Hematopoietic multipotent progenitor cell (in vitro differentiated cells): Measurements from ENCODE around the gene UBE4B. TPM values are rescaled to one million over a fixed set of nuclear protein-coding genes. Genes with fewer than 3 reads are reported as not detected.
"Not testable (repeated sequence)": the region's sequence is repeated elsewhere in the genome, so short reads cannot be mapped to it uniquely, and the experiment has no call there.

Experiments
- DNase-seq, 3 donors: peaks; one replicate each; pipeline ENCODE4 v3.0.0-alpha.2; 2011 to 2015; ENCODE audit warnings: low read depth in 2 of 3, low spot score in 2 of 3
- small RNA-seq: library from RNA; depleted of rRNA; stranded (forward); fragments of <200 nt; gene quantifications from one replicate; pipeline ENCODE3, GENCODE V24; 2012
- total RNA-seq: library from RNA; depleted of rRNA; stranded (reverse); fragments of >200 nt; gene quantifications from one replicate; pipeline ENCODE4 v1.2.3, GENCODE V29; 2012

The UBE4B gene
- total RNA-seq, 1 donor: 38.5 TPM

- DNase-seq: no peak
These were observed 175.1 kb downstream of the UBE4B start for GRCh38 chr1:10207810-10208209.

DNA sequence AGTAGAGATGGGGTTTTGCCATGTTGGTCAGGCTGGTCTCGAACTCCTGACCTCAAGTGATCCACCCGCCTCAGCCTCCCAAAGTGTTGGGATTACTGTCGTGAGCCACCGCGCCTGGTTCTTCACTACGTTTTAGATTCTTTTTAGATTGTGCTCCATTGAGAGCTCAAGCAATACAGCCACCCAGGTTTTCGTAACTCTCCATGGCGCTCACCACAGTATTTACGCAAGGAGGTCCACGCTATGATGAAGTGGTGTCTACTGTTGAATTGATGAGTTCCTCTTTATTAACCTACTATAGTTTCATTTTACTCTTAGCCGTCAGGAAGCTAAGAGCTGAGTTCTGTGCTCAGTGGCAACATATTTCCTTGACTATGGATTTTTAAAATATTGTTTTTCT is 175.8 kb downstream of the UBE4B start:
- DNase-seq: peak in 1 of 3 donors; percentile 44

GRCh38 chr1:10209590-10209904 is 176.8 kb downstream of the UBE4B start:
- DNase-seq: no peak

DNA sequence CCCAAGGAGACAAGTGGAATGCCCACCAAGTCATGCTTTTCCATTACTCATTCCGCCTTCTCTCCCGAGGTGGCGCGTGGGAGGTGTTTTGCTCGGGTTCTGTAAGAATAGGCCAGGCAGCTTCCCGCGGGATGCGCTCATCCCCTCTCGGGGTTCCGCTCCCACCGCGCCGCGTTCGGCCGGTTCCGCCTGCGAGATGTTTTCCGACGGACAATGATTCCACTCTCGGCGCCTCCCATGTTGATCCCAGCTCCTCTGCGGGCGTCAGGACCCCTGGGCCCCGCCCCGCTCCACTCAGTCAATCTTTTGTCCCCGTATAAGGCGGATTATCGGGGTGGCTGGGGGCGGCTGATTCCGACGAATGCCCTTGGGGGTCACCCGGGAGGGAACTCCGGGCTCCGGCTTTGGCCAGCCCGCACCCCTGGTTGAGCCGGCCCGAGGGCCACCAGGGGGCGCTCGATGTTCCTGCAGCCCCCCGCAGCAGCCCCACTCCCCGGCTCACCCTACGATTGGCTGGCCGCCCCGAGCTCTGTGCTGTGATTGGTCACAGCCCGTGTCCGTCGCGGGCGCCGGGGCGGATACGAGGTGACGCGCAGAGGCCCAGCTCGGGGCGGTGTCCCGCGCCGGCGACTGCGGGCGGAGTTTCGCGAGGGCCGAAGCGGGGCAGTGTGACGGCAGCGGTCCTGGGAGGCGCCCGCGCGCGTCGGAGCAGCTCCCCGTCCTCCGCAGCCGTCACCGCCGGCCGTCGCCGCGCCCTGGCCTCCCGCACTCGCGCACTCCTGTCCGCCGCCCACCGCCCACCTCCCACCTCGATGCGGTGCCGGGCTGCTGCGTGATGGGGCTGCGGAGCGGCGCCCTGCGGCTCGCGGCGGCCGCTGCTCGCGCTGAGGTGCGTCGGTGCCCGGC is 177.4 kb downstream of the UBE4B start, which contains the start of gene KIF1B:
TSS of gene KIF1B (plus strand) at position 666 of the 906 bp plus-strand sequence. CDS start 21,759 bp downstream, outside the sequence.
- DNase-seq: peak; percentile 84 to 97 (median 96)

DNA sequence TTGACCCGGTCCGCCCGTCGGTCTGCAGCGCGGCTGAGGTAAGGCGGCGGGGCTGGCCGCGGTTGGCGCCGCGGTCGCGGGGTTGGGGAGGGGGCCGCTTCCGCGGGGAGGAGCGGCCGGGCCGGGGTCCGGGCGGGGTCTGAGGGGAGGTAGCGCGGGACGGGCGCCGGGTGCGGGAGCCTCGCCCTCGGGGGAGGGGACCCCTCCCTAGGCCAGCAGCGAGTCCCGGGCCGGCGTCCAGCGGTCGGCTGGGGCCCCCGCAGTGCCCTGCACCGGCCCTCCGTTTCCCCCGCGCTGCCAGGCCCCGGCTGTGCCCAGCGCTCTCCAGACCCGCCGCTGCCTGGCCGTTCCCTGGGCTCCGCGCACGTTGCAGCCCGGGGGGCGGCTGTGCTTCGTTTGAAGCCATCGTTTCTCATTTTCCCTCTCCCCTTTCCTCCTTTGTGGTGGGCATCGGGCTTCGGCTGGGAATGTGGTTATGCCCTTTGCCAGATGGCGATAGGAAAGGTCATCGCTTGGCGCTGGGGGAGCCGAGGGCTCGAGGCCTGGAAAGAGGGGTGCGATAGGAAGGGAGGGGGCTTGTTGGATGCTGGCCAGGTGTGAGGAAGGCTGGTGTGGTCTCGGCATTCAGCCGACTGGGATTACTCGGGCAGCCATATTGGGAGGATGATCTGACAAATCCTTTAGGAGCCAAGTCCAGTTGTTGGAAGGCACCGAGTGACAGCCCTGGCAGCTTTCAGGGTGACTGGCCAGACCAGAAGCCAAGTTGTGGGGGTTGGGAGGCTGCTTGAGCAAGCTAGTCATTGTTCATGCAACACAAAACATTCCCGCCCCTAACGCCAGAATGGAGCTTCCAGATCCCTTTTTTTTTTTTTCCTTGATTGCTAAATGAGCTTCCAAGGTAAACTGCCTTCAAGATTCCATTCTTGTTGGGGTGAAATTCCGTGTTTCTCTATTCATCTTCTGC is 178.4 kb downstream of the UBE4B start:
- DNase-seq: peak in 1 of 3 donors; percentile 11

DNA sequence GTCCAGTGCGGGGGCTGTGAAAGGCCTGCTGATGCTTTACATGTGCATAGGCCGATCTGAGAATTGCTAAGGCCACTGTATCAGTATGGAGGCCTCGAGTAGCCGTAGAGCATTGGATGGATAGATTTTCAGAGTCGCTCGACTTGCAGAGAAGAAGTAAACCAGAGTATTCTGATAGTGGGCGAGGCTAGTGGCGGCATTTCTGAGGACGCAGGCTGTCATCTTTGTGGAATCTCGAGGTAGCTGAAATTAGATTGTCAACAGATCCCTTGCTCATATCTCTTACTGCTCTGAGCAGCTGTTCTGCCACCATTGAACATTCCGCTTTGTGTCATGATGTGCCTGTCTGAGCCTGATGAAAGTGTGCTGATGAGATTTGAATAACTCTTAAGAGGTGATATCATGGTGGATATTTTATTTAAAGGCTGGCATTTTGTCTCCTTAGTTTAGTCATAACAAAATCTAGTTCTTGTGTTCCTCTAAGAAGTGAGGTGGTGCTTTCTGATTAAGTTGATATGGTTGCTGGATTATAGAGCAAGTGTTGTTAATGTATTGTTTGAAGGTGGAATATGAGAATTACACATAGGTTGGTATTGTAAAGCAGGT is 179.2 kb downstream of the UBE4B start:
- no peak for DNase-seq

DNA sequence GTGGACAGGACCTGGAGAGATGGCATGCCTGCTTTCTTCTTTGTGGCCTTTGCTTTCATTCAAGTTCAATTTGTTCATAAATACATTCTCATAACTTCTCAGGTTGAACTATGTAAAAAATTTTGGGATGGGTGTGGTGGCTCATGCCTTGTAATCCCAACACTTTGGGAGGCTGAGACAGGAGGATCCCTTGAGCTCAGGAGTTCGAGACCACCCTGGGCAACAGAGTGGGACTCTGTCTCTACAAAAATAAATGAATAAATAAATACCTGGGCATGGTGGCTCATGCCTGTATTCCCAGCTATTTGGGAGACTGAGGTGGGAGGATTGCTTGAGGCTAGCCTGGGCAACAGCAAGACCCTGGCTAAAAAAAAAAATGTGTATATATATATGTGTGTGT is 179.7 kb downstream of the UBE4B start:
- DNase-seq: no peak

- DNase-seq: no peak
These were observed 180.5 kb downstream of the UBE4B start for GRCh38 chr1:10213186-10213705.

GRCh38 chr1:10216090-10216749 is 183.5 kb downstream of the UBE4B start:
- DNase-seq: peak in 1 of 3 donors; percentile 33

- no peak for DNase-seq
These were observed 185.1 kb downstream of the UBE4B start for GRCh38 chr1:10217748-10218441.

DNA sequence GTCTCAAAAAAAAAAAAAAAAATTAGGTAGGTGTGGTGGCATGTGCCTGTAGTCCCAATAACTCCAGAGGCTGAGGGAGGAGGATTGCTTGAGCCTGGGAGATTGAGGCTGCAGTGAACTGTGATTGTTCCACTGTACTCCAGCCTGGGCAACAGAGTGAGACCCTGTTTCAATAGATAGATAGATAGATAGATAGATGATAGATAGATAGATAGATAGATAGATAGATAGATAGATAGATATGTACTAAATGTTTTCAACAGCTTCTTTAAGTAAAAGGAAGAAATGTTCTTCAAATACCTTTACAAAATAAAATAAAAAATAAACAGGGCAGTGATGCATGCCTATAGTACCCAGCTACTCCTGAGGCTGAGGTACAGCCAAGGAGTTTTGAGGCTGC is 187.4 kb downstream of the UBE4B start:
- DNase-seq: no peak

- DNase-seq: not testable (repeated sequence)
These were observed 187.9 kb downstream of the UBE4B start for GRCh38 chr1:10220657-10221056.

DNA sequence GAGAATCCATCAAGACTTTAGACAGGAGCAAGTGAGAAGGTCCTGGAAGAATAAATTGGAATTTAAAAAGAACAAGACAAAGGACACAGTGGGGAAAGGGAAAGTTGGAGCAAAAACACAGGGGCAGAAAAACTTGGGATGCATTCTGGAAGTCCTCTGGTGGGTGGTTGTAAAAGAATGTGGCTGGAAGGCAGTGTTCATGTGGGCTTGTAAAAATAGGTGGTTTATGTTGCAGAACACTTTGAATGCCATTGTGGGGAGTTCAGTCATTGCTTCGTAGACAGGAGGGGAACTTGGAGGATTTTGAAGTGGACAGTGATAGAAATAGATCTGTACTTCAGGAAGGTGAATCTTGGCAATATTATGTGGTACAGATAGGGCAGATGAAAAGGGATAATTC is 192.8 kb downstream of the UBE4B start:
- DNase-seq: no peak

DNA sequence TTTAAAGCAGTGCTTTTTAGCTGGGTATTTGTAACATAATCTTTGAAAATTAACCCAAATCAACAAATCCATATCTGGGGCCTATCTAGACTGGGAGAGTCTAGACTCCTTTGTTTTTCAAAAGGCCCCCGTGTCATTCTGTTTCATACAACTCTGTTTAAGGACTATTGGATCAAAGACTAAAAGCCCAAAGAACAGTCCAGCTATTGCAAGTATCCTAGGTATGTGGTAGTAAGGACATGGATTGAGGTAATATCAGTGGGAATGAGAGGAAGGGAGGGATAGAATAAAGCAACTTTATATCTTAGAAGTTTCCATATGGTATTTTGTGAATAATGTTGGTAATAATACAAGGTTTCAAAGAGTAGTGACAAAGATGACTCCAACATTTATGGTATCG is 195.8 kb downstream of the UBE4B start:
- DNase-seq: no peak

DNA sequence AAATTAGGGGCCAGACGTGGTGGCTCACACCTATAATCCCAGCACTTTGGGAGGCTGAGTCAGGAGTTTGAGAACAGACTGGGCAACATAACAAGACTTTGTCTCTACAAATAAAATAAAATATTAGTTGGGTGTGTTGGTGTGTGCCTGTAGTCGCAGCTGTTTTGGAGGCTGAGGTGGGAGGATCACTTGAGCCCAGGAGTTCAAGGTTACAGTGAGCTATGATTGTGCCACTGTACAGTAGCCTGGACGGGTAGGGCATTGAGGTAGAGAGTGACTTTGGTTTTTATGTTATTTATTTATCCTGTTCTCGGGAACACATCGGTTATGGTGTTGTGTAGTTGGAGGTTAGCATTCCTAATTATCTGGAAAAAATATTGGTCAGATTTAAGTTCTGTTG is 197.1 kb downstream of the UBE4B start:
- DNase-seq: no peak

Small RNA genes within 50 kb of the gene (small RNA-seq; reads per million reads assigned to genes)
- gene MIR1273D: not detected
- gene RNU6-828P: not detected

Other genes with a start within 250 kb of the UBE4B start
- gene CLSTN1, start 209.0 kb upstream of the UBE4B start, total RNA-seq: 89.9 TPM
- gene CTNNBIP1, start 122.7 kb upstream of the UBE4B start, total RNA-seq: 36.6 TPM
- 9.4 TPM for gene LZIC, start 89.6 kb upstream of the UBE4B start, total RNA-seq
- 5.4 TPM for gene NMNAT1, start 89.5 kb upstream of the UBE4B start, total RNA-seq
- not detected for gene RBP7, start 35.7 kb upstream of the UBE4B start, total RNA-seq
- 8.1 TPM for gene KIF1B, start 177.6 kb downstream of the UBE4B start, total RNA-seq